ENCODE data around the gene PPM1E. TPM values are rescaled to one million over a fixed set of nuclear protein-coding genes. Genes with fewer than 3 reads are reported as not detected.

PPM1E gene
- polyA plus RNA-seq, 3 donors, result not detected

- Histone ChIP-seq H3K9me3 (replicated peaks in 1 of 2; ENCODE audit: control insufficient read depth in 1 of 2, insufficient read depth in 1 of 2, low read length in 2 of 2) (no peaks in the 10 kb centered on the region), H3K4me3 (replicated peaks in 1 of 3; ENCODE audit: low read depth in 2 of 3, low read length in 3 of 3) (no peak overlapping the region), H3K27ac (ENCODE audit: low read depth in 1 of 2, low read length in 2 of 2) (no peak overlapping the region), H3K4me2 (replicated peaks; ENCODE audit: extremely low read depth, low read length, poor library complexity, severe bottlenecking) (no peak overlapping the region), H3K27me3 (ENCODE audit: control insufficient read depth in 2 of 2, insufficient read depth in 2 of 2, low read length in 2 of 2) (no peaks in the 10 kb centered on the region), H3K36me3 (replicated peaks in 1 of 2; ENCODE audit: control insufficient read depth in 1 of 2, insufficient read depth in 2 of 2, low read length in 2 of 2) (no peaks in the 10 kb centered on the region), H2AFZ (ENCODE audit: insufficient read depth, low read depth, low read length, poor library complexity, severe bottlenecking) (no peak overlapping the region), H4K20me1 (ENCODE audit: insufficient read depth, low read length) (no peaks in the 10 kb centered on the region), H3K79me2 (ENCODE audit: insufficient read depth, low read length) (no peaks in the 10 kb centered on the region), H3K4me1 (ENCODE audit: control insufficient read depth in 1 of 2, insufficient read depth in 2 of 2, low read length in 2 of 2) (peaks cover 9 to 11% of the 10 kb centered on the region in 2 donors), H3K9ac (ENCODE audit: insufficient read depth, low read length, poor library complexity, severe bottlenecking) (no peak overlapping the region)
- Mint-ChIP-seq H3K36me3 (no peaks in the 10 kb centered on the region), H3K4me1 (peaks cover 10% of the 10 kb centered on the region), H3K27me3 (ENCODE audit: low read depth in 3 of 3) (peaks cover 0 to 3% (median 0%) of the 10 kb centered on the region in 3 donors), H3K4me3 (no peak overlapping the region), H3K9me3 (no peaks in the 10 kb centered on the region), H3K27ac (no peak overlapping the region)
- intact Hi-C loops (cut with micrococcal nuclease), result no loop called here
- no peak for DNase-seq
- WGBS (ENCODE audit: insufficient coverage), result 100% methylated on average over 1 of the region's 3 CpGs
- TF ChIP-seq CTCF (IDR thresholded peaks at IDR 0.05), result no peak
Measured at GRCh38 chr17:58976541-58976940, 220.9 kb downstream of the PPM1E start.

DNA sequence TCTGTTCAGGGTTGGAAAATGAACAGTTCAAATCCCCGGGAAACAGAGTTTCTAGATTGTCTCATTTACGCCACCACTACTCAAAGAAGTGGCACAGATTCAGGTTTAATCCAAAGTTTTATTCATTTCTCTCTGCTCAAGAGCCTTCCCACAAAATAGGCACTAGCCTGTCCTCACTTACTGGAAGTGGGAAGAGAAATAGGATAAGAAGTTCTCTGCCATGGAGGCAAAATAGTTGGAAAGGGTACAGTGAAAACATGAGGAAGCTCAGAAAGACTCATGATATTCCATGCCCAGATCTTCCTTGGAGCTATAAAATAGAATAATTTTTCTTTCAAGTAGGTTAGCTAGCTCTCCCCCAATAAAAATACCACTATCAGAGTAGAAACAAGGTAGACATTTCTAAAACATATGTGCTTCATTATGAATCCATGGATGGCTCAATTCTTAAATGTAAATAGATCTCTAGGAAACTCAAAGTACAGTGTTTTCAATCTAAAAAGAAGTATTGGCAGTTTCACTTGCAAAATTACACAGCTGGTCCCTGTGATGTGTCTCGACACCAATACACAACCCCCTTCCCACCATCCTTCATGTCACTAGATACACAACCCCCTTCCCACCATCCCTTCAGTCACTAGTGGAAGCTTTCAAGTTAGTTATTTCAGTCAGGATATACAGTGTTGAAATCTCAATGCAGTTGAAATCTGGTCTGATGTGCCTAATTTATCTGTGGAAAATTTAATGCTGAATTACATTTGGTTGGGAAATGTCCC is 225.2 kb downstream of the PPM1E start:
- Mint-ChIP-seq H3K9me3 (no peaks in the 10 kb centered on the region), H3K4me1 (peaks cover 19% of the 10 kb centered on the region), H3K4me3 (no peak overlapping the region), H3K36me3 (no peaks in the 10 kb centered on the region), H3K27me3 (ENCODE audit: low read depth in 3 of 3) (peaks cover 0 to 2% (median 0%) of the 10 kb centered on the region in 3 donors), H3K27ac (no peak overlapping the region)
- Histone ChIP-seq H3K27ac (ENCODE audit: low read depth in 1 of 2, low read length in 2 of 2) (no peak overlapping the region), H3K9ac (ENCODE audit: insufficient read depth, low read length, poor library complexity, severe bottlenecking) (no peak overlapping the region), H3K9me3 (replicated peaks in 1 of 2; ENCODE audit: control insufficient read depth in 1 of 2, insufficient read depth in 1 of 2, low read length in 2 of 2) (no peaks in the 10 kb centered on the region), H2AFZ (ENCODE audit: insufficient read depth, low read depth, low read length, poor library complexity, severe bottlenecking) (no peak overlapping the region), H3K79me2 (ENCODE audit: insufficient read depth, low read length) (no peaks in the 10 kb centered on the region), H3K4me3 (replicated peaks in 1 of 3; ENCODE audit: low read depth in 2 of 3, low read length in 3 of 3) (no peak overlapping the region), H3K4me1 (ENCODE audit: control insufficient read depth in 1 of 2, insufficient read depth in 2 of 2, low read length in 2 of 2) (peaks cover 14 to 27% of the 10 kb centered on the region in 2 donors), H3K4me2 (replicated peaks; ENCODE audit: extremely low read depth, low read length, poor library complexity, severe bottlenecking) (no peak overlapping the region), H4K20me1 (ENCODE audit: insufficient read depth, low read length) (no peaks in the 10 kb centered on the region), H3K36me3 (replicated peaks in 1 of 2; ENCODE audit: control insufficient read depth in 1 of 2, insufficient read depth in 2 of 2, low read length in 2 of 2) (no peaks in the 10 kb centered on the region), H3K27me3 (ENCODE audit: control insufficient read depth in 2 of 2, insufficient read depth in 2 of 2, low read length in 2 of 2) (no peaks in the 10 kb centered on the region)
- no CpG with 5 or more reads among the region's 3 CpGs for WGBS (ENCODE audit: insufficient coverage)
- no peak for DNase-seq
- no peak for TF ChIP-seq CTCF (IDR thresholded peaks at IDR 0.05)
- intact Hi-C loops (cut with micrococcal nuclease), result no loop called here

Measured in CD14-positive monocyte (primary cell).